Right atrium auricular region (tissue), 2 donors: ENCODE measurements around the gene HAUS8. TPM values are rescaled to one million over a fixed set of nuclear protein-coding genes. Genes with fewer than 3 reads are reported as not detected.

ENCODE experiments used
- DNase-seq: peaks from one replicate; pipeline ENCODE4 v3.0.0-alpha.2; 2019; ENCODE audit warnings: low spot score
- H3K27ac ChIP-seq, 2 donors: fragments of 200-600 bp; sonication (generic); 1 replicate in 1 of 2; 2 replicates in 1 of 2; pipeline ENCODE4 v1.5.1; 2016 to 2019
- H3K27me3 ChIP-seq, 2 donors: fragments of 200-600 bp; sonication (generic); one replicate each; pipeline versions ENCODE4 v1.5.1 to v1.6.0; 2017 to 2019
- H3K36me3 ChIP-seq: fragments of 200-600 bp; sonication (generic); one replicate; pipeline ENCODE4 v1.5.1; 2016
- H3K4me1 ChIP-seq, 2 donors: fragments of 200-600 bp; sonication (generic); one replicate each; pipeline versions ENCODE4 v1.5.1 to v1.6.0; 2017 to 2019
- H3K4me3 ChIP-seq, 2 donors: fragments of 200-600 bp; sonication (generic); 1 replicate in 1 of 2; 2 replicates in 1 of 2; pipeline ENCODE4 v1.5.1; 2017 to 2019; ENCODE audit warnings: mild to moderate bottlenecking in 1 of 2, moderate library complexity in 1 of 2
- H3K9me3 ChIP-seq, 2 donors: fragments of 200-600 bp; sonication (generic); one replicate each; pipeline ENCODE4 v1.5.1; 2019
- total RNA-seq, 2 donors: library from RNA; depleted of rRNA; stranded (reverse); fragments of >200 nt; gene quantifications; one replicate each; pipeline ENCODE4 v1.1.0, GENCODE V29; 2016
- TF ChIP-seq, protein P1 (sequence below), 2 donors: fragments of 200-600 bp; sonication (generic); IDR thresholded peaks; one replicate each; pipeline ENCODE4 v1.5.1; 2019; ENCODE audit warnings: antibody characterized with exemption in 2 of 2

HAUS8 gene
- total RNA-seq, result 1 to 10 TPM; 2.5 to 5.0 TPM

DNA sequence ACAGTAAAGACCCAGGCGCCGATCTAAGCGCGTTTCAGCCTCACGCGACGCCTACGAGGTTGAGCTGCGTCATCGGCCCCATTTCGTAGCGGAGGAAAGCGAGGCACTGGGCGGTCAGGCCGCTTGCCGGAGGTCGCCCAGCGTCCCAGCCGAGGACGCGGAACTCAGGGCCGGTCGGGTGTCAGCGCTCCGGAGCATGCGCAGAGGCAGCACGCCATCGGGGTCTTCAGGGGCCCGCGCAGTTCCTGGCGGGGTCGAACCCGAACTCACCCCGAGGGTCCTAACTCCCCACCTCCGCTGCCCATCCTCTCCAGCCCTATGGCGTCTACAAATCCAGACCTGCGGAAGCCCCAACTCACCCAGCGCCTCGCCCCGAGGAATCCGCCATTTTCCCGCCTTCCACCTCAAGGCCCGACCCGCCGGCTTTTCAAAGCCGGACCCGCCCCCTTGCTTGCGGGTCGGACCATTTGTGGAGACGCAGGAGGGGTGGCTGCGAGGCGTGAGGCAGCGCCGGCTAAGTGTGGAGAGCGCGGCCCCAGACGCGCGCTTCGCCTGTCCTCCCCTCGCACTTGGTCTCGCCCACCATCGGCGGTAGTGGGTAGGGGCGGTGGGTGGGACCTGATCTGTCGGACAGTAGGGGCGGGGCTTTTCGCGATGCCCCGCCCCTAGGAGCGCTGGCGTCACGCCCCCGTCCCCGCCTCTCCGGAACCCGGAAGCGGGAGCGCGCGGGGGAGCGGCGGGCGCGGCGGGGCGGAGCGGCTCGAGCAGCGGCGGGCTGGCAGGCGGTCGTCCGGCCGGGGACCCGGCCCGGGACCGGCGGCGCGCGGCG is at the start of gene HAUS8, which contains the start of gene MYO9B:
Gene HAUS8, minus strand, starts transcription at position 418 of the 829 bp plus-strand sequence. Its CDS starts 30 bp downstream, at position 388.
Gene MYO9B, plus strand, starts transcription at position 743 of the 829 bp plus-strand sequence. CDS start 25,941 bp downstream, outside the sequence.
- H3K4me1 ChIP-seq, result peaks cover 0 to 46% of the 10 kb centered on the region in 2 donors
- peak; percentile 99 for DNase-seq

DNA sequence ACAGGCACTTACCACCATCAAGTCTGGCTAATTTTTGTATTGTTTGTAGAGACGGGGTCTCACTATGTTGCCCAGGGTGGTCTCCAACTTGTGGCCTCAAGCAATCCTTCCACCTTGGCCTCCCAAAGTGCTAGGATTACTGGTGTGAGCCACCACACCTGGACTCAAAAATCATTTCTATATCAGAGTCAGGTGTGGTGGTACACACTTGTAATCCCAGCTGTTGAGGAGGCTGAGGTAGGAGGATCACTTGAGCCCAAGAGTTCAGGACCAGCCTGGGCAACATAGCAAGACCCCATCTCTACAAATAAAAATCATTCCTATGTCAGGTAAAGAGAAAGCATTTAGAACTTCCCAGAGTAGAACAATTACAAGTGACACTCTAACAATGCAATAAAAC is 48.8 kb upstream of the HAUS8 start:
- TF ChIP-seq, protein P1, sequence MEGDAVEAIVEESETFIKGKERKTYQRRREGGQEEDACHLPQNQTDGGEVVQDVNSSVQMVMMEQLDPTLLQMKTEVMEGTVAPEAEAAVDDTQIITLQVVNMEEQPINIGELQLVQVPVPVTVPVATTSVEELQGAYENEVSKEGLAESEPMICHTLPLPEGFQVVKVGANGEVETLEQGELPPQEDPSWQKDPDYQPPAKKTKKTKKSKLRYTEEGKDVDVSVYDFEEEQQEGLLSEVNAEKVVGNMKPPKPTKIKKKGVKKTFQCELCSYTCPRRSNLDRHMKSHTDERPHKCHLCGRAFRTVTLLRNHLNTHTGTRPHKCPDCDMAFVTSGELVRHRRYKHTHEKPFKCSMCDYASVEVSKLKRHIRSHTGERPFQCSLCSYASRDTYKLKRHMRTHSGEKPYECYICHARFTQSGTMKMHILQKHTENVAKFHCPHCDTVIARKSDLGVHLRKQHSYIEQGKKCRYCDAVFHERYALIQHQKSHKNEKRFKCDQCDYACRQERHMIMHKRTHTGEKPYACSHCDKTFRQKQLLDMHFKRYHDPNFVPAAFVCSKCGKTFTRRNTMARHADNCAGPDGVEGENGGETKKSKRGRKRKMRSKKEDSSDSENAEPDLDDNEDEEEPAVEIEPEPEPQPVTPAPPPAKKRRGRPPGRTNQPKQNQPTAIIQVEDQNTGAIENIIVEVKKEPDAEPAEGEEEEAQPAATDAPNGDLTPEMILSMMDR (IDR thresholded peaks at IDR 0.05), result no peak
- H3K4me3 ChIP-seq, result no peak overlapping the region
- H3K27ac ChIP-seq, result no peak overlapping the region
- H3K27me3 ChIP-seq, result no peaks in the 10 kb centered on the region
- H3K9me3 ChIP-seq, result no peaks in the 10 kb centered on the region
- peaks cover 0 to 22% of the 10 kb centered on the region in 2 donors for H3K4me1 ChIP-seq
- no peaks in the 10 kb centered on the region for H3K36me3 ChIP-seq
- DNase-seq, result no peak

More for the DNA sequence above, at the start of gene HAUS8, which contains the start of gene MYO9B:
- H3K9me3 ChIP-seq, result no peaks in the 10 kb centered on the region
- peak within 1 kb of the TSS; percentile 90 to 96 for H3K4me3 ChIP-seq
- H3K27me3 ChIP-seq, result no peaks in the 10 kb centered on the region
- H3K36me3 ChIP-seq, result no peaks in the 10 kb centered on the region
- peak within 1 kb of the TSS; percentile 85 to 90 for H3K27ac ChIP-seq
- TF ChIP-seq, protein P1 (IDR thresholded peaks at IDR 0.05), result no peak

GRCh38 chr19:17123041-17123440 is 47.8 kb upstream of the HAUS8 start:
- no peak overlapping the region for H3K27ac ChIP-seq
- peaks cover 0 to 22% of the 10 kb centered on the region in 2 donors for H3K4me1 ChIP-seq
- TF ChIP-seq, protein P1 (IDR thresholded peaks at IDR 0.05), result no peak
- no peaks in the 10 kb centered on the region for H3K9me3 ChIP-seq
- no peaks in the 10 kb centered on the region for H3K27me3 ChIP-seq
- no peak for DNase-seq
- no peaks in the 10 kb centered on the region for H3K36me3 ChIP-seq
- no peak overlapping the region for H3K4me3 ChIP-seq

DNA sequence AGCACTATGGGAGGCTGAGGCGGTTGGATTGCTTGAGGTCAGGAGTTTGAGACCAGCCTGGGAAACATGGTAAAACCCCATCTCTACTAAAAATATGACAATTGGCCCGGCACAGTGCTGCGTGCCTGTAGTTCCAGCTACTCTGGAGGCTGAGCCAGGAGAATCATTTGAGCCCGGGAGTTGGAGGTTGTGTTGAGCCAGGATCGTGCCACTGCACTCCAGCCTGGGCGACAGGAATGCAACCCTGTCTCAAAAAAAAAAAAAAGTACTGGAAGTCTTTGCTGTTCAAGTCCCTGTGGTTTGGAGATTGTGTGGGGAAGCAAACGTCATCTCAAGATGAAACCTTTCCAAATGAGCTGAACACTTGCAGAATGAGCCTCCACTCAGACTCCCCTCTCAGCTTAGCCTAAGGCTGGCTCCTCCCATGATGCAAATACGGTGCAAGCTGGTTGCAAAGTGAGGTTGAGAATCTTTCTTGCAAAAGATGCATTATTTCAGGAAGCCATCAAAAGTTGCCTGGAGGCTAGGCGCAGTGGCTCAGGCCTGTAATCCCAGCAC is 46.6 kb upstream of the HAUS8 start:
- Histone ChIP-seq H3K36me3 (no peaks in the 10 kb centered on the region), H3K4me3 (no peak overlapping the region), H3K27me3 (no peaks in the 10 kb centered on the region), H3K4me1 (peaks cover 0 to 34% of the 10 kb centered on the region in 2 donors), H3K9me3 (no peaks in the 10 kb centered on the region), H3K27ac (no peak overlapping the region)
- DNase-seq, result no peak
- TF ChIP-seq, protein P1 (IDR thresholded peaks at IDR 0.05), result no peak

DNA sequence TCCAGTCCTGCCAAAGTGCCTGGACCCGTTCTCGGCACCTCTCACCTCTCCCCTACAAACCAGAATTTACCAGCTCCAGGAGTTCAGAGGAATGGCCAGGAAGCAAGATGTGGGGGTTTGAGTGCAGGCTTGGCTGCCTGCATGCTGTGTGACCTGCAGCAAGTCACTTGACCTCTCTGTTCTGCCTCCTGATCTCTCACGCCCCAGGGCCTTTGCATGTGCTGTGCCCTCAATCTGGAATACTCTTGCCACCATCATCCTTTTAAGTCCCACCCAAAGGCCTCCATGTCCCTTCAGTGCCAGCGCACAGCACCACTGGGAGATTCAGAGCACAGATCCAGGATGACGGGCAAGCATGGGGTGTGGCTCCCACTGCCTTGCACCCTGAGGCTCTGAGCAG is 43.7 kb upstream of the HAUS8 start:
- DNase-seq, result no peak
- TF ChIP-seq, protein P1 (IDR thresholded peaks at IDR 0.05), result no peak
- no peaks in the 10 kb centered on the region for H3K9me3 ChIP-seq
- H3K27me3 ChIP-seq, result no peaks in the 10 kb centered on the region
- H3K4me3 ChIP-seq, result no peak overlapping the region
- no peaks in the 10 kb centered on the region for H3K36me3 ChIP-seq
- H3K27ac ChIP-seq, result no peak overlapping the region
- H3K4me1 ChIP-seq, result peaks cover 0 to 19% of the 10 kb centered on the region in 2 donors
